Stimulated activated CD4-positive, alpha-beta T cell treated with anti-CD3 and anti-CD28 coated beads, Interleukin-4, amount 100 ng/mL, for 1 hour (primary cell): Measurements from ENCODE around the gene PDZRN4.
"Not testable (repeated sequence)": the region's sequence is repeated elsewhere in the genome, so short reads cannot be mapped to it uniquely, and the experiment has no call there.

Experiments
- DNase-seq: peaks from one replicate; pipeline ENCODE4 v3.0.0-alpha.2; 2020

Gene PDZRN4

DNA sequence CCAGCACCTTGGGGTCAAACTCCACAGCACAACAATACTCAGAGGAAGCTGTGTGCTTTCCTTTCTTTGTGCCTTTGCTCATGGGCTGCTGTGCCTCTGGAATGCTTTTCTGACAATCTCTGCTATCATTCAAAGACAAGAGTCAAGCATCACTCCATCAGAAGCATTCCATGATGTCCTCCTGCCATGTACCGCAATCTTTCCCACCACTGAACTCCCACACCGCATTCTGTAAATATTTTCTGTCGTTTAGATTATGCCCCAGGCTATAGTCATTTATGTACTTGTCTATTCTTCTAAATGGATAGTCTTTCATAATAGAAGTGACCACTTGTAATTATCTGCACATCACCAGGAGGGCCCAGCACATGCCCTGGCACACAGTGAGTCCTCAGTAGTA is 327.8 kb downstream of the PDZRN4 start:
- no peak for DNase-seq

DNA sequence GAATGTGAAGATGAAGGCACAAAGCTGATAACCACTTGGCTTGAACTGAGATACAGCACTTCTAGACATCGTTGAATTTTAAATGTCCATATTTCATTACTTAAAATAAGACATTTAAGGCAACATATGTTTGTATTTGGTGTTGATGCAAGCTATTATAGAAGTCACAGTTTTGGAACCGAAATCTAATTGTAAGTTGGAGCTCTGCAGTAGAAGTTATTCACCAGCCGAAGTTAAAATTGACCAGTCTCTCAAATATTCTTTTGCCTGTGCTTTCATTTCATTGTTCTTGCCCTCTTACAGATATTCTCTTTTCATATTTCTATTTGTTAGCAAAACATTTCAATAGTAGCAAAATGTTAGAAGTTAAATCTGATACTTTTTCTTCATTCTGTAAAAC is 332.7 kb downstream of the PDZRN4 start:
- no peak for DNase-seq

DNA sequence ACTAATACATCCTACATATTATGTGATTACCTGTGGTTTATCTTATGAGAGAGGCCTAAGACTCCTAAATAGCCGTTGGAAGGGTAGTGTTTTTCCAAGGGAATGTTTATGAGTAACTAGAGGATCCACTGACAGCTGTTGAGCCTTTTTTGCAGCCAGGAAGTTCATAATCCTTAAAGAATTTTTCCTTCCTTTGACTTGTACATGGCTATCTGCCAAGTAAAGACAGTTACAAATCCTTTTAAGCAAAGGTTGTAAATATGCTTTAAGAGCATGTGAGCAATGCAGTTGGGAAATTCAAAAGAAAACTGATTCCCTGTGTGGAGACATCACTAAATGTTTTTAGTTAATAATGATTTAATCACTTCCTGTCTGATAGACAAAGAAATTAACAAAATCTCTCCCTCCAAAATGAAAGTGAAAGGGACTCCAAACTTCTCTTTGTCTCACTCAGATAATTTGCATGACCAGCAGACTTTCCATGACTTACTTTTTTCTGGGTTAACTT is 333.8 kb downstream of the PDZRN4 start:
- DNase-seq, result no peak

DNA sequence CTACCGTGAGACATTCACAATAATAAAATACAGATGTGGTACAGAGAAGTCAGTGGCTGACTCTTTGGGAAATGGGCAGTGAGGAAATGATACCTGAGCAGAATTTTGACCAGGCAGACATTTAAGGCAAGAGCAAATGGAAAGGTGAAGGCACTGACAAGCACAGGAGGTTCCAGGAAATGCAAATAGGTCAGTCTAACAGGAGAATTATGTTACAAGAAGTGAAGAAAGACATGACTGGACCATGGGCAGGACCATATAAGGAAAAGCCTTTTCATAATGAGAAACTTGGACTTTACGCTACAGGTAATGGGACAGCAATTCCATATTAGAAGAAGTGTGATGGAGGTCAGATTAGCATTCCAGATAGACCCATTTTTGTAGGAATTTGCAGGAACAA is 338.9 kb downstream of the PDZRN4 start:
- no peak for DNase-seq

DNA sequence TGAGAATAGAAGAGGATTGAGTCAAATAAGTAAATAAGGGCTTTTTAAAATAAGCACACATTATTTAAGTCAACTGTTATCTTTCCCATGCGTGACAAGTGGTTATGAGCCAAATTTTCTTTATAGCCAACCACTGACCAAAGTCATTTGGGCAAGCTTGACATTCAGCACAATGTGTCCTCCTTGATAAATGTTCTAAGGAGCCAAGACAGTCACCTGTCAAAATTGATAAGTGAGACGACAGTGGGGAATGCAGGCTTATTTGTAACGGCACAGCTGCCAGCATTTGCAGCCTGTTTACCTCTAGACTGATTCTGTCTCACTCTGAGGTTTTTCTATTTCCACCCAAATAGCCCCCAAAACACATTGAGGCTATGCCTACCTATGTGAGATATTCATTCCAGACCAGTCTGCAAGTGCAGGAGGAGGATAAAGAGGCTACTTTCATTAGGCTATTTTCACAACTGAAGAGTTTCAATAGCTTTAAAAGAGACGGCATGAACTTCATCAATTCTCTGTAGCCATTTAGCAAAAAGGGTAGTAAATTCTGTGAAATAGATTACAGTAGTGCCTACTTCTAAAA is 339.5 kb downstream of the PDZRN4 start:
- no peak for DNase-seq

DNA sequence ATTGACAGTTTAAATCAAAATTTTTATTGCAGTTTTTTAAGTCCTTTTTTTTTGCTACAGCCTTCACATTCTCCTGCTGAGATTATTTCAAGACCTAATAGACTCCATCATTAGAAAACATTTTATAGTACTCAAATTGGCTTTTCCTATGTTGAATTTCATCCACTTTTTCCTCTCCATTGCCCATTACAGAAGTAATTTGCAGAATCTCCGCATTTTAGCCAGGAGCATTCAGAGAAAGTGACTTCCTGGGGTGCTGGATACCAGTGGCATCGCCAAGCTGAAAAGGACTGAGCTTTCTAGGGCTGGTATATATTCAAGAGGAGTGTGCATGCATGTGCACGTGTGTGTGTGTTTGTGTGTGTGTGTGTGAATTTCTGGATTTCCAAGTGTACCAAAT is 340.8 kb downstream of the PDZRN4 start:
- DNase-seq, result no peak

DNA sequence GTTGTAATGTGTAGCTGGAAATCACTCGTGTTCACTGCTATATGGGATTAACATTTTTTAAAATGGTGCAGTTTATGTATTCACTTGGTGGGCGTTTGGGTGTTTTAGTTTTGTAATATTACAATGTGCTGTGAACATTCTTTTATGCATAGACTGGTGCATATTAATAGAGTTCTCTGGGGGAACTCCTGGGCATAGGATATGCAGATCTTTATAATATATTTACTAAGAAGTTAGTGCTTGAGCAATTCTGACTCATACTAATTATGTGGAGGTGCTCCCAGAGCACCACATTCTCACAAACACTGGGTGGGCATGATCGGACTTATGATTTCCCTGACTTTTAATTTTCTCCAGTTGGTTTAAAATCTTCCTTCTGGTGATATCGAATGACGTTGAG is 342.3 kb downstream of the PDZRN4 start:
- no peak for DNase-seq

DNA sequence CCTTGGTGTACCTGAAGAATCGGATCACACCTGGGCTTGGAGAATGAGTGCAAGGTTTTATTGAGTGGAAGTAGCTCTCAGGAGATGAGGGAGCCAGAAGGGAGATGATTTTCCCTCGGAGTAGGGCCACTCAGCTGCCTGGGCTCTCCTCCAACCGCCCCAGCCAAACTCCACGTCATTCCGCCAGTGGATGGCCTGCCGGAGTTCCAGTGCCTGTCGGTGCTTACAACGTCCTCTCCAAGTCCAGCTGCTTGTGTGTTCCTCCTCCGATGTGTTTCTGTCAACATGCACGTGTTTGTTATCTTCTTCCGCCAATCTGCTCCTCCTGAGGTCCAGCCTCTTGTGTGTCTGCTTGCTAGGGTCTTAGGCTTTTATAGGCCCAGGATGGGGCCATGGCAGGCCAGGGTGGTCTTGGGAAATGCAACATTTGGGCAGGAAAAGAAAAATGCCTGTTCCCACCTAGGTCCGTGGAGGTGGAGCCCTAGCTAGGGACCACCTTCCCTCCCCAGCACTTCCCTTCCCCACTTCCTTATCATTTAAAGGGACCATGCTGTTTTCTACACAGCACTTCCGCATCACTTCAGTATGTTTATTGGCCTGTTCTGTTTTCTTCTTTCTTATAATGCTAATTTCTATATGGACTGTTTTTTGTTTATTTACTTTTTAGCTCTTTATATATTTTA is 343.2 kb downstream of the PDZRN4 start:
- DNase-seq, result no peak

DNA sequence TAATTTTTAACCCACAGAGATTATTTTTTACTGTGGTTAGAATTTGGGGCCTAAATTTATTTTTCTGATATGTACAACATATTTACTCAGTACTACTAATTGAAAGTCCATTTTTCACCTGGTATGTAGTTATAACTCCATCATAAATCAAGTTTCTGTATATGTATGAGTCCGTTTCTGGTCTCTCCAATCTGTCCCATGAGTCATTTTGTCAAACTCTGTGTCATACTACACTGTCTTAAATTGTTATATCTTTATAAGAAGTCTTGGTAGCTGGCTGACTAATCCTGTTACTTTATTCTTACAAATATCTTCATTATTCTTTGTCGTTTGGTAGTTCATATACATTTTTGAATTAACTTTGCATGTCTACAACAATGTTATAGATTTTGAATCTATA is 344.0 kb downstream of the PDZRN4 start:
- DNase-seq, result no peak

DNA sequence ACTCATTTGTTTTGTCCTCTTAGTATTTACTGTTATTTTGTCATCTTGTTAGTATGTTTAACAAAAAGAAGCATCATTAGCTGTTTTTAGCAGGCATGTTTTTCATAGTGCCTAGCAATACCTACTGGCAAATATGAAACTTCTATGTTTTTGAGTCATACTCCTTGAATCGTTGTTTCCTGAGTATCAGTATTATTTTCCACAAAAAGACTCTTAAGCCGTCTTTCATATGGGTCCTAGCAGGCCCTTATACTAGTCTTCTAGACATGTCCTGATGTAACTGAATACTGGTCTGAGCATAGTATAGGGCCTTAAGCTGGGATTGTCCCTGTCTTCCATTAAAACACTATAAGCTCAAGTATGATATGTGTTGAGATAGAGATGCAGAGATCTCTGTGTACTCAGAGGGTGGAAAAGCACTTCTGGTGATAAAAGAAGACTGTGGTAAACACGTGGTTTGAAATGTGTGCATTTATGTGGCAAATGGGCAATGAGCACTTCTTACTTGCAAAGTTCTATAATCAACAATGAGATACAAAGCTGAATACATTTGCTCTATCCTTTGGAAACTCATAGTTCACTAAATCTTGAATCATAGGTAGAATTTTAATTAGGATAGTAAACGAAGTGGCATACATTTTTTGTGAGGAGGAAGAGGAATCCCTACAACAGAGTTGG is 348.8 kb downstream of the PDZRN4 start:
- DNase-seq, result no peak

DNA sequence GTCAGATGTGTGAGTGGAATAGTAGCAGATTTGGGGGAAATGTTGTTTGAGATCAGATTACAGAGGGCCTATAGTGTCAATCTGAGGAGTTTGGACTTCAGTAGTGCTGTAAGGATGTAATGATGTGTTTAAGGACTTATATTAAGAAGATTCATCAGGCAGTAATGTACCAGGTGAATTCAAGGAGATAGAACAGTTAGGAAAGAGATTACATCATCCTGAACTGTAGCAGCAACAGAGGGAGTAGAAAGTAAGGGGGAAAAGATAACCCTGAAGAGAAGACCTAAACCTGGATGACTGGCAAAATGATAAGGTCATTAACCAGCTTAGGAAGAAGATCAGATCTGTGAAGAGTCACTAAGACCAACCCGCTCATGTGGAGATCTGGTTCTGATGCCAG is 349.4 kb downstream of the PDZRN4 start:
- no peak for DNase-seq

DNA sequence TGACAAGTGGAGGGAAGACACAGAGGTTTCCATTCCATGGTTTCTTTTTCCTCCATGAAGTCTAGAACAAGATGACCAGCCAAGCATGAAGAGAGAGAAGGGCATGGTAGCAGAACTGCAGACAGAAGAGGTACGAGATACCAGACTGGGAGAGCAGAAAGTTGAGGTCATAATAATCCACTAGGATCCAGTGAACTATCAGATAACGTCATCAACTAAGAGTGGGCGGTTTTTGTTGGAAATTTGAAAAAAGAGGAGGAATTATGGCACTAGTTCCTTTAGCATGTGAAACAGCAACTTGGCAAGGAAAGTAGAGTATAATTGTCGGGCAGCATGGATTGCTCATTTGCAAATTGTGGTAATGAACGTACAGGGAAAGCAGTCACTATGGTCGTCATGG is 357.6 kb downstream of the PDZRN4 start:
- DNase-seq, result no peak

DNA sequence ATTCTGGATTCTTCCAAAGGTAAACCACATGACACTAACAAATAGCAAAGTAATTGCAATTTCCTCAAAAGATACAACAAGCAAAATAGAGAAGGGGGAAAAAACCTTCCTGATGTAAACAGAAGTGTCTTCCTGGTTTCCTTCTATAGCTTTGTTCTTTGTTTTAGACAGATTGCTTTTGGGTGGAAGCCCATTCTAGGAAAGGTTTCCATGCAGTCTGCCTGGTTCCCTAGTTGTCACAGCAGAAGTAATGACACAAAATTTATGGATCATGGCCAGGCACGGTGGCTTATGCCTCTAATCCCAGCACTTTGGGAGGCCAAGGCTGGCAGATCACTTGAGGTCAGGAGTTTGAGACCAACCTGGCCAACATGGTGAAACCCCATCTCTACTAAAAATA is 359.0 kb downstream of the PDZRN4 start:
- DNase-seq, result not testable (repeated sequence)

DNA sequence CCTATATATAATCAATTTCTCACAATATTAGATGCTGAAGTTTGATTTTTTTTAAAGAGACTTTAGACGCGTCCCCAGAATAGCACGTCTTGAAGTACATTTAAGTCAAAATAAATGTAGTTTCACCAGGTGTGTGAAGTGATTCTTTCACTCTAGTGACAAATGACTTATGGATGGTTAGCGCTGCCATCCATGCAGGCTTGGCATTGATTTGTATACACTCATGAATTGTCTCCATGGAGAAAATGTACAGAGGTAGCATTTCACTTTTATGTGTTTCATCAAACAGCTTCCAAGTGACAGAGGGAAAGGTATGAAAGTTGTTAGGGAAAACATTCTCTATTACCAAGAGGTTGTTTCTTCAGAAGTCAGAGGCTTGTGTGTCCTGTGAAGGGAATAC is 360.8 kb downstream of the PDZRN4 start:
- DNase-seq, result no peak

DNA sequence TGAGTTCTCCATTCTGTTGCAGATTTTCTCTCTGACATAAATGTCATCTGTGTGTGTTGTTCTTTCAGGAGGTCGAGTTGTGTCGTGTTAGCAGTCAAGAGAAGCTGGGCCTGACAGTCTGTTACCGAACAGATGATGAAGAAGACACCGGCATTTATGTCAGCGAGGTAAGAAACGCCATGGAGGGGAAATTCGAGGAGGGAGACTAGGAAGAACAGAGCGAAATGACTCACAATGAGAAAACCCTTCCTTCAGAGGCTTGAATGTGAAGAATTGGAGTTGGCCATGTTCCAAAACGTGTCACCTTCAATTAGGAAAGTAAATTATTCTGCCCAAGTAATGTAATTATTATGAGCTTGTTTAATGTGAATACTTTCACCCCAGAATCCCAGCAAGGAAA is 364.5 kb downstream of the PDZRN4 start:
- no peak for DNase-seq

DNA sequence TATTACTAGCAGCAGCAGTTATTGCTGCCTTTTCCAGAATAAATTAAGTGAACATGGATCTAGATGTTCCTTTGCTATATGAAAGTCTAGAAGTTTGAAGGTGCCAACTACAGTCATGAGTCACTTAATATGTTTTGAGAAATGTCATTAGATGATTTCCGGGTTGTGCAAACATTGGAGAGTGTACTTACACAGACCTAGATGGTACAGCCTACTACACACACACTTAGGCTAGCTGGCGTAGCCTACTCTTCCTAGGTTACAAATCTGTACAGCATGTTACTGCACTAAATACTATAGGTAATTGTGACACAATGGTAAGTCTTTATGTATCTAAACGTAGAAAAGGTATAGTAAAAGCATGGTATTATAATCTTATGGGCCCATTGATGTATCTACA is 368.1 kb downstream of the PDZRN4 start:
- DNase-seq, result no peak

DNA sequence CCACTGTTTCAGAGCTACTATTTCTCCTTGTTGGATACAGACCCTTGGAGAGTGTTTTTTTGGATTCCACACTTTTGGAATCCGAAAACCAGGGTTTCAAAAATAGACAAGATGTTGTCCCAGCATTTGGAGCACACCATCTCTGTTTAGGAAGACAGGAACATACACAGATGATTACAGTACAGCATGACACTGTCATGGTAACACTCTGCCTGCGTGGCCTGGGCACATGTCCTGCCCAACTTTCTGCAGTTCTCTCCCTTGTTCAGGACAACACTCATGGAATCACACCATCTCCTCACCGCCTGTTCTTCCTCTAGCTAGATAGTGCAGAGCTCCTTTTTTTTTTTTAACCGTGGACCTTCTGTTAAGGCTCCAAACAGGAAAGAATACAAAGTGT is 369.2 kb downstream of the PDZRN4 start:
- no peak for DNase-seq

DNA sequence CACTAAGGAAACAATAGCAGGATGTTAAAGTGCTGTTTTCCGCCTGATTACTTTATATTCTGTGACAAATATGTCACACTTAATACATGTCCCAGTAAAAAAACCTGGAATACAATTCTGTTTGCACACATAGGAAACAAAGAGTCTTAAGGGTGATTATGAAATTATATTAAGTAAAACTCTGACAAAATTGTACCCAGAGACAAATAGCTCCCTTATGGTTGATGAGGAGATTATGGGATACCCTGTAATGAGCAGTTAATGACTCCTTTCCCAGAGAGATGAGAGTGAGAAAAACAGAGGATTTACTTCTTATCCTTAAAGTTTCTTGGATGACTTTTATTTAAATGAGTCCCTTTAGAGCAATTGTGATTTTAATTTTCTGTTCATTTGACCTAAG is 370.6 kb downstream of the PDZRN4 start:
- no peak for DNase-seq

DNA sequence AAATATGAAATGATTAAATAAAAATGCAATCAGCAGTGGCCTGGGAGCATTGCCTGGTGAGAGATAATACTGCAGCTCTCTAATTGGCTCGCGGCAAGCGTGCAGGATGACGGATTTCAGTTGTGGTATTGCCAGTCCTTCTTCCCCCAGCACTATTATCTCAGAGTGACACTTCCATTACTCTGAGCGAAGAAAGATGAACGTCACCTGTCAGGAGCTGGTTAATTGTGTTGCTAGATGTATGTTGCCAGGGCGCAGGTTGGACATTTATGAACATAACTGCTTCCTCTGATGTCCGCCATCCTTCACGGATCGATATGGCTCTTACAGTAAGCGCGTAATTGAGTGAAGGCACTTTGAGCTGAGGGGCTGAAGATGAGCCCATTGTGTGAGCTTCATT is 374.9 kb downstream of the PDZRN4 start:
- DNase-seq, result no peak

DNA sequence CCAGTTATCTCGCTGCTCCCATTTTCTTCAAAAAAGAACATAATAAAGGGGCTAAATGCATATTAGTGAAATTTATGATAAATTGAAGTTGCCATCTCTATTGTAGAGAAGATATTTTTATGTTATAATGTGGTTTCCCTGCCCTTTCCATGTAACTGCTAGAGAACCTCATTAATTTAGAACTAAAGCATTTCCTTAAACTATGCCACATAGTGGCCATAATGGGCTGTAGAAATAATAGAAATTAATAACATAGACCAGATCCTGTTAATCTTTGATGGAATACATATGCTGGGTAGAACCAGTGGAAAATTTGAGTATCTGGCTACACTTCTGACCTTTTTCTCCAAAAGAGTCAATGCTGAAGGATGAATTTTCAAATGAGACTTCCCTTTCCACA is 376.7 kb downstream of the PDZRN4 start:
- no peak for DNase-seq

DNA sequence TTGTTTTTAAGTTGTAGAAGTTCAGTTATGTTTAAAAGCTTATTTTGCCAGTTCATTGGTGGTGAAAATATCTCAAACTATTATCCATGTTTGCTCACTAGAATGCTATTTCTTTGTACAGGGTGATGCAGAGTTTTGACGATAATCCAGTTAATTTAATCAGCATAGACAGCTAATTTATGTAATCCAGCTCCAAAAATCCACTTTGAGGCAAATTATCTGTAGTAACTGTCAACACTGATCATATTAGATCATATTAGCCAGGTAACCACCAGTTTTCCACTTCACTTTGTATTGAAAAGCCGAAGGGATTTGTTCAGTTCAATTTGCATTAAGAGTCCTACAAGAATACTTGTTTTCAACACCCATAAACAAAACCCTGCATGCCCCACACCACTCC is 378.6 kb downstream of the PDZRN4 start:
- DNase-seq, result no peak

DNA sequence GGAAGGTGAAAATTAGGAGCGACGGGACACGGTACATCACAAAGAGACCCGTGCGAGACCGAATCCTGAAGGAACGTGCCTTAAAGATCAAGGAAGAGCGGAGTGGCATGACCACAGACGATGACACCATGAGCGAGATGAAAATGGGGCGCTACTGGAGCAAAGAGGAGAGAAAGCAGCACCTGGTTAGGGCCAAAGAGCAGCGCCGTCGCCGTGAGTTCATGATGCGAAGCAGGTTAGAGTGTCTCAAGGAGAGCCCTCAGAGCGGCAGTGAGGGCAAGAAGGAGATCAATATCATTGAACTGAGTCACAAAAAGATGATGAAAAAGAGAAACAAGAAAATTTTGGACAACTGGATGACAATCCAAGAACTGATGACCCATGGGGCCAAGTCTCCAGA is 385.3 kb downstream of the PDZRN4 start:
- no peak for DNase-seq

DNA sequence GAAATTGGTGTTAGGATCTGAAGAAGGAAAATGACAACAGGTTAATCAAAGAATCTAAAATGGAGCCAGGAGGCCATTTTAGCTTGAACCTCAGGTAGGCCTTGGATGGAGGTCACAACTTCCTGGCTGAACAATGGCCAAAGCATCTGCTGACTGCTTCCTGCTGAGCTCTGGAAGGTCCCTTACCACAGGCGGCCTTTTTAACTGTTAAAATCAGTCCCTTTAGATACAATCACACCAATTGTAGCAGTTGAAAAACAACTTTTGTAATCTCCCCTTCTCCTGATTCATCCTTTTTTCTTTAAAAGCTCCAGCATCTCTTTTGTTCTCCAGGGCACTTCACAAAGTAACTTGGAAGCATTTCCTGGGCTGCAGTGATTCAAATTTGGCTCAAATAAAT is 388.8 kb downstream of the PDZRN4 start:
- DNase-seq, result no peak

DNA sequence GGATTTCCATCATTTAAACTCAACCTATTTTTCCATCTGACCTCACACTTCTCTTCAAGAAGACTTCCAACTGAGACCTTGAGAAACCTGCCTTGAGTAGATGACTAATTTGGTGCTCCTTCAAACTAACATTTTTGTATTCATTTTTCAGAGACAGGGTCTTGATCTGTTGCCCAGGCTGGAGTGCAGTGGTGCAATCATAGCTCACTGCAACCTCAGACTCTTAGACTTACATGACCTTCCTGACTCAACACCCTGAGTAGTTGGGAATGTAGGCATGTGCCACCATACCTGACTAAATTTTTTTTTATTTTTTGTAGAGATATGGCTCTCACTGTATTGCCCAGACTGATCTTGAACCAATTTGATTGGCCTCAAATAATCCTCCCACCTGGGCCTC is 389.9 kb downstream of the PDZRN4 start:
- DNase-seq, result no peak

DNA sequence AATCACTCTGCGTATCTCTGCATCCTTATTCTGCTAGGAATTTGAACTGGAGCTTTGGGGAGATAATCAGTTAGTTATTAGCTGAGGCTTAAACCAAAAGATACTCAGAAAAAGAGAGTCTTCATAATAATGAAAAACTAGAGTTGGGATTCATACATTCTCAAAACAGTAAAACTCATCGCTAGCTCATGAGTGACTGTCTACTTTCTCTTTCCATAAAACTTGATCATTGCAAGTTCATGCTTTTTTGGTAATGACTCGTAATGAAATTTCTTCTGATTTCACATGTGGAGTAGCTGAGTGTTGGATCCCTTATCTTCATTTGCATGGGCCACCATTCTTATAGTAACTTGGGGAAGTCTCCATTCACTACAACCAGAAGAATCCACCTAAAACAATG is 397.7 kb downstream of the PDZRN4 start:
- no peak for DNase-seq
